Gastroesophageal sphincter (tissue), 3 donors: Measurements from ENCODE around the gene COL25A1.

Source experiments
- POLR2AphosphoS5 ChIP-seq: sonication (generic); formaldehyde crosslinking; IDR thresholded peaks from one replicate; pipeline ENCODE4 v1.6.1; 2017; ENCODE audit warnings: antibody characterized with exemption
- TF ChIP-seq, protein P1 (sequence below), 4 experiments: fragments of 200-600 bp in 2 of 4; fragments of 450-650 bp in 2 of 4; sonication (generic) in 1 of 4; IDR thresholded peaks; one replicate each; pipeline ENCODE4 v1.5.1; 2017 to 2019; ENCODE audit warnings: antibody characterized with exemption in 4 of 4, mild to moderate bottlenecking in 2 of 4, moderate library complexity in 2 of 4

DNA sequence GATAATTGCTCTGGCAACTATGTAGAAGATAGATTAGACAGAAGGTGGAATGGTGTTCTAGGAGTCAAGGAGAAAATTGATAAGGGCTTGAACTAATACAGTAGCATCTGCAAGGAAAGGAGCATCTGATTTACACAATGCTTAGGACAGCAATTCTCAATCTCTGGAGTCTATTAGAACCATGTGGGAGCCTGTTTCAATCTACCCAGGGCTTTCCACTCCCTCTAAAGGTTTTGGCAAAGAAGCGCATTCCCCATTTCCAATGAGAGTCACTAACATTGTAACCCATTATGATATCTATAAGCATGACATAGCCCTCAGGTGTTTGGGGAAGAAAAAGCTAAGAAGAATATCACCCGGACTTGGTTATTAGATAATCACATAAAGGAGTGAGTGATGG lies 168.2 kb downstream of the COL25A1 start:
- TF ChIP-seq, protein P1, sequence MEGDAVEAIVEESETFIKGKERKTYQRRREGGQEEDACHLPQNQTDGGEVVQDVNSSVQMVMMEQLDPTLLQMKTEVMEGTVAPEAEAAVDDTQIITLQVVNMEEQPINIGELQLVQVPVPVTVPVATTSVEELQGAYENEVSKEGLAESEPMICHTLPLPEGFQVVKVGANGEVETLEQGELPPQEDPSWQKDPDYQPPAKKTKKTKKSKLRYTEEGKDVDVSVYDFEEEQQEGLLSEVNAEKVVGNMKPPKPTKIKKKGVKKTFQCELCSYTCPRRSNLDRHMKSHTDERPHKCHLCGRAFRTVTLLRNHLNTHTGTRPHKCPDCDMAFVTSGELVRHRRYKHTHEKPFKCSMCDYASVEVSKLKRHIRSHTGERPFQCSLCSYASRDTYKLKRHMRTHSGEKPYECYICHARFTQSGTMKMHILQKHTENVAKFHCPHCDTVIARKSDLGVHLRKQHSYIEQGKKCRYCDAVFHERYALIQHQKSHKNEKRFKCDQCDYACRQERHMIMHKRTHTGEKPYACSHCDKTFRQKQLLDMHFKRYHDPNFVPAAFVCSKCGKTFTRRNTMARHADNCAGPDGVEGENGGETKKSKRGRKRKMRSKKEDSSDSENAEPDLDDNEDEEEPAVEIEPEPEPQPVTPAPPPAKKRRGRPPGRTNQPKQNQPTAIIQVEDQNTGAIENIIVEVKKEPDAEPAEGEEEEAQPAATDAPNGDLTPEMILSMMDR (IDR thresholded peaks at IDR 0.05), result no peak
- TF ChIP-seq POLR2AphosphoS5, result no peak
